HepG2 (cell line): ENCODE measurements around the gene COG8. TPM values are rescaled to one million over a fixed set of nuclear protein-coding genes. Genes with fewer than 3 reads are reported as not detected.

Experiments used
- CEBPG ChIP-seq: IDR thresholded peaks from 2 replicates; pipeline ENCODE4 v1.6.1; 2016
- GPBP1L1 ChIP-seq: sonication (generic); formaldehyde crosslinking; IDR thresholded peaks from 2 replicates; pipeline ENCODE4 v1.5.0; 2020; ENCODE audit warnings: mild to moderate bottlenecking, missing genetic modification reagents
- HDAC6 ChIP-seq: fragments of 200-600 bp; sonication (generic); IDR thresholded peaks from 2 replicates; pipeline ENCODE4 v1.7.0; 2017; ENCODE audit warnings: mild to moderate bottlenecking, antibody characterized with exemption, low read length, low read depth
- HNF4G ChIP-seq, 2 experiments: sonication (generic) in 1 of 2; formaldehyde crosslinking in 1 of 2; IDR thresholded peaks; 2 replicates each; pipeline versions ENCODE4 v1.4.0 to v1.6.1; 2011 to 2020; ENCODE audit warnings: borderline replicate concordance in 2 of 2, low read depth in 2 of 2, mild to moderate bottlenecking in 2 of 2, low read length in 1 of 2, missing genetic modification reagents in 1 of 2, moderate library complexity in 1 of 2
- IRF1 ChIP-seq: sonication (generic); formaldehyde crosslinking; IDR thresholded peaks from 2 replicates; pipeline ENCODE4 v1.4.0; 2020; ENCODE audit warnings: low read depth, mild to moderate bottlenecking, missing genetic modification reagents
- KAT8 ChIP-seq: IDR thresholded peaks from 2 replicates; pipeline ENCODE4 v1.6.1; 2016; ENCODE audit warnings: missing genetic modification reagents, missing compliant biosample characterization
- KDM1A ChIP-seq: IDR thresholded peaks from 2 replicates; pipeline ENCODE4 v1.6.1; 2016; ENCODE audit warnings: missing compliant biosample characterization
- MEF2D ChIP-seq: sonication (generic); formaldehyde crosslinking; IDR thresholded peaks from 2 replicates; pipeline ENCODE4 v1.5.1; 2020; ENCODE audit warnings: mild to moderate bottlenecking, missing genetic modification reagents
- NFRKB ChIP-seq: fragments of 450-650 bp; IDR thresholded peaks from 2 replicates; pipeline ENCODE4 v1.6.1; 2017
- NONO ChIP-seq, 2 experiments: fragments of 450-650 bp in 1 of 2; sonication (generic) in 1 of 2; formaldehyde crosslinking in 1 of 2; IDR thresholded peaks in 1 of 2; conservative IDR thresholded peaks in 1 of 2; 2 replicates each; pipeline versions ENCODE4 v1.6.1 to v1.8.0; 2017 to 2022; ENCODE audit warnings: mild to moderate bottlenecking in 1 of 2, missing genetic modification reagents in 1 of 2, moderate library complexity in 1 of 2
- PAF1 ChIP-seq: IDR thresholded peaks from 2 replicates; pipeline ENCODE4 v1.6.1; 2016; ENCODE audit warnings: missing genetic modification reagents, missing compliant biosample characterization
- PITX1 ChIP-seq: sonication (generic); formaldehyde crosslinking; IDR thresholded peaks from 2 replicates; pipeline ENCODE4 v1.5.1; 2020; ENCODE audit warnings: mild to moderate bottlenecking, missing genetic modification reagents
- RBM22 ChIP-seq: fragments of 200-400 bp; formaldehyde crosslinking; optimal IDR thresholded peaks from 2 replicates; pipeline ENCODE3; 2017; ENCODE audit warnings: mild to moderate bottlenecking, low read length, moderate library complexity
- SCMH1 ChIP-seq: sonication (generic); formaldehyde crosslinking; IDR thresholded peaks from 2 replicates; pipeline ENCODE4 v1.9.0; 2021; ENCODE audit warnings: missing genetic modification reagents, mild to moderate bottlenecking, borderline replicate concordance
- SSRP1 ChIP-seq: IDR thresholded peaks from 2 replicates; pipeline ENCODE4 v1.6.1; 2016; ENCODE audit warnings: control low read depth
- TIGD3 ChIP-seq: sonication (generic); formaldehyde crosslinking; IDR thresholded peaks from 2 replicates; pipeline ENCODE4 v1.5.1; 2020; ENCODE audit warnings: mild to moderate bottlenecking, missing genetic modification reagents, borderline replicate concordance
- YEATS2 ChIP-seq: sonication (generic); formaldehyde crosslinking; IDR thresholded peaks from 2 replicates; pipeline ENCODE4 v1.4.0; 2020; ENCODE audit warnings: missing genetic modification reagents, borderline replicate concordance
- ZBTB39 ChIP-seq: sonication (generic); formaldehyde crosslinking; IDR thresholded peaks from 2 replicates; pipeline ENCODE4 v1.5.0; 2020; ENCODE audit warnings: missing genetic modification reagents
- ZFP82 ChIP-seq: sonication (generic); formaldehyde crosslinking; IDR thresholded peaks from 2 replicates; pipeline ENCODE4 v1.5.1; 2020; ENCODE audit warnings: mild to moderate bottlenecking, missing genetic modification reagents, borderline replicate concordance
- ZNF121 ChIP-seq: sonication (generic); formaldehyde crosslinking; IDR thresholded peaks from 2 replicates; pipeline ENCODE4 v1.5.0; 2020; ENCODE audit warnings: mild to moderate bottlenecking, missing genetic modification reagents
- ZNF512 ChIP-seq: sonication (generic); formaldehyde crosslinking; IDR thresholded peaks from 2 replicates; pipeline ENCODE4 v1.4.0; 2020; ENCODE audit warnings: mild to moderate bottlenecking, missing genetic modification reagents
- polyA plus RNA-seq, 8 experiments: library from polyadenylated mRNA; depleted of rRNA in 3 of 8; stranded (reverse) in 7 of 8; unstranded in 1 of 8; fragments of >200 nt; fragmentation: Illumina TruSeq in 4 of 8; extraction: Trizol in 4 of 8; gene quantifications; 2 replicates each; pipeline versions ENCODE4 v1.2.1 to v1.2.3, GENCODE V29; 2011 to 2016; ENCODE audit warnings: low read depth in 4 of 8, missing spikeins in 1 of 8, mixed read lengths in 1 of 8; ENCODE audit not compliant: insufficient read depth in 1 of 8
- total RNA-seq, 5 experiments: library from RNA; depleted of rRNA; stranded (reverse); fragments of >200 nt; fragmentation: Illumina TruSeq; extraction: Trizol; gene quantifications; 2 replicates each; pipeline ENCODE4 v1.2.3, GENCODE V29; 2016; ENCODE audit warnings: low read depth in 1 of 5
- TF ChIP-seq, protein P1 (sequence below): sonication (generic); formaldehyde crosslinking; IDR thresholded peaks from 2 replicates; pipeline ENCODE4 v1.4.0; 2020; ENCODE audit warnings: missing genetic modification reagents, borderline replicate concordance

Gene COG8
- total and polyA plus RNA-seq, 2 of the 13 experiments (the other 11 are each of a cell fraction or from before 2014, with no cell fraction given) = 45.5 to 52.1 TPM

- 0 out of 2 replicates have a peak, but pooled peaks have one; percentile 52 for TF ChIP-seq ZNF512 (CRISPR knock-in tag)
- TF ChIP-seq PAF1 (CRISPR knock-in tag) = peak; percentile 74; the same call in 1 of the 2 replicates
- TF ChIP-seq YEATS2 = no peak
- TF ChIP-seq KAT8 (CRISPR knock-in tag) = no peak
- TF ChIP-seq CEBPG = peak; percentile 94
- TF ChIP-seq ZBTB39 (CRISPR knock-in tag) = no peak
- no peak for TF ChIP-seq IRF1 (CRISPR knock-in tag)
- TF ChIP-seq NONO (IDR thresholded peaks at IDR 0.05) = no peak
- TF ChIP-seq NONO (CRISPR knock-in tag; conservative IDR thresholded peaks at IDR 0.05) = peak; percentile 45; the same call in 1 of the 2 replicates
- TF ChIP-seq, protein P1, sequence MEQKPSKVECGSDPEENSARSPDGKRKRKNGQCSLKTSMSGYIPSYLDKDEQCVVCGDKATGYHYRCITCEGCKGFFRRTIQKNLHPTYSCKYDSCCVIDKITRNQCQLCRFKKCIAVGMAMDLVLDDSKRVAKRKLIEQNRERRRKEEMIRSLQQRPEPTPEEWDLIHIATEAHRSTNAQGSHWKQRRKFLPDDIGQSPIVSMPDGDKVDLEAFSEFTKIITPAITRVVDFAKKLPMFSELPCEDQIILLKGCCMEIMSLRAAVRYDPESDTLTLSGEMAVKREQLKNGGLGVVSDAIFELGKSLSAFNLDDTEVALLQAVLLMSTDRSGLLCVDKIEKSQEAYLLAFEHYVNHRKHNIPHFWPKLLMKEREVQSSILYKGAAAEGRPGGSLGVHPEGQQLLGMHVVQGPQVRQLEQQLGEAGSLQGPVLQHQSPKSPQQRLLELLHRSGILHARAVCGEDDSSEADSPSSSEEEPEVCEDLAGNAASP = peak; percentile 94; the same call in 1 of the 2 replicates
- TF ChIP-seq SCMH1 = no peak
- no peak for TF ChIP-seq HNF4G (IDR thresholded peaks at IDR 0.05; ENCODE audit: borderline replicate concordance, low read depth, low read length)
- TF ChIP-seq HNF4G (CRISPR knock-in tag; IDR thresholded peaks at IDR 0.05; ENCODE audit: borderline replicate concordance, low read depth) = no peak
- no peak for TF ChIP-seq NFRKB
- no peak for TF ChIP-seq ZNF121 (CRISPR knock-in tag)
- TF ChIP-seq KDM1A (CRISPR knock-in tag) = no peak
- peak; percentile 37 for TF ChIP-seq RBM22
- TF ChIP-seq MEF2D (CRISPR knock-in tag) = no peak
- TF ChIP-seq SSRP1 (CRISPR knock-in tag) = peak; percentile 80; the same call in 1 of the 2 replicates
- no peak for TF ChIP-seq TIGD3 (CRISPR knock-in tag)
- no peak for TF ChIP-seq PITX1 (CRISPR knock-in tag)
- no peak for TF ChIP-seq ZFP82
- no peak for TF ChIP-seq GPBP1L1
- TF ChIP-seq HDAC6 = no peak
Observed at GRCh38 chr16:69363281-69363717, 23.9 kb upstream of the COG8 start (continued).
